NCI-H524 (cell line): ENCODE results near the gene SERPINA6.
"Not testable (repeated sequence)": the region's sequence is repeated elsewhere in the genome, so short reads cannot be mapped to it uniquely, and the experiment has no call there.

Source experiments
- DNase-seq, 2 experiments: peaks; one replicate each; lab custom pipeline; 2025; lab: John Stamatoyannopoulos, UW

The SERPINA6 gene

DNA sequence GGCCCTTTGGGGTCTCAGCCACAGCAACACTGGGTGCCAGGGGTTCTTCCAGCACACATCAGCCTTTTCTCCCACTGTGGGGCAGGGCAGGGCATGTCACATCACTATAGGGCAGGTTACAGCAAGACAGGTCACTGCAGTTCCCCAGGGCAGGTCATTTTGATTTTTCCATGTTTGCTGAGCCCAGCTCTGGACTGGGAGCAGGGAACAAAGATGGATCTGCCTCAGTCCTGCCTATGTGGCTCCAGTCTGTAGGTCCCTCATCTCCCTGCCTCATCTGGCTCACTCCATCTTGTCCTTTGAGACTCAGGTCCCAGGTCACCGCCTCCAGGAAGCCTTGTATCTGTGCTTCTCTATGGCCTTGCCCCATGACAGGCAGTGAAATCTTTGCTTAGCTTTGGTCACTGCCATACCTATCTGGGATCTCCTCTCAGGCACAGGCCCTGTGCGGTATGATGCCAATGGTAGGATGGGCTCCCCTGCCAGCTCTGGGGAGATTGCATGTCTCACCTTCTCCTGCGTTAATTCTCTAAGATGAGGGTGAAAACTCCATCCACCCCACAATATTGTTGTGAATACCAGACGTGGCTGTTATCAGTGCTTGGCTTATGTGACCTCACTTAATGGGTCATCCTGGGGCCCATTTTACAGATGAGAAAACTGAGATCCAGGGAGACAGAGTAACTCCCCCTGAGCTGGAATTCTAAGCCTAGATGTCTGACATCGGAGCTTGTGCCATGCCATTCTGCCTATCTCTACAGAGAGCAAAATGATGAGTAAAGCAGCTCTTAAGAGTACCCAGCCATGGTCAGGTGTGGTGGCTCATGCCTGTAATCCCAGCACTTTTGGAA, 1.5 kb downstream of the SERPINA6 start:
- no peak for DNase-seq

GRCh38 chr14:94320243-94320642, 2.9 kb downstream of the SERPINA6 start:
- DNase-seq = no peak

DNA sequence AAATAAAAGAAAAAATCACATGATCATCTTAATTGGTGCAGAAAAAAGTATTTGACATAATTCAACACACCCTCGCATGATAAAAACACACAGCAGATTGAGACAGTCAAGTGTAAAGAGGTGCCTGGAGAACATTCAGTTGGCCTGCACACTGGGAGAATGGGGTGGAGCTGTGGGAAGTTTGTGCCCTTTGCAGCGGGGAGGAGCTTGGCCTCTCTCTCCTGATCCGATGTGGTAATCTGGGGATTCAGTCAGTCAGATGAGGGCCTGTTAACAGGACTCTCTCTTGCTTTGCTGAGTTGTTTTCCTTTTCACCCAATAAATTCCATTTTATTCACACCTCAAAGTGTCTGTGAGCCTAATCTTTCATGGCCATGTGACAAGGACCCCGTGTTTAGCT, 5.9 kb downstream of the SERPINA6 start:
- DNase-seq = peak in 1 of 2 experiments; percentile 35

DNA sequence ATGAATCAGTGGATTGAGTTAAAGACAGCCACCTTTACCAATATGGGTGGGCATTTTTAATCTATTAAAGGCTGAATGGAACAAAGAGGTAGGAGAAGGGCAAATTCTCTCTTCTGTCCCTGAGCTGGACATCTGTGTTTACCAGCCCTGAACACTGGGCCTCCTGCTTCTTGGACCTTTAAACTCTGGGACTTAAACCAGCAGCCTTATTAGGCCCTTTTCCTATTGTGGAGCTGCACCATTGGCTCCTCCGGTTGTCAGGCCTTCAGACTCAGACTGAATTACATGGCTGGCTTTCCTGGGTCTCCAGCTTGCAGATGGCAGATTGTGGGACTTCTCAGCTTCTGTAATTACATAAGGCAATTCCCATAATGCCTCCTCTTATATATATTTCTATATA, 6.4 kb downstream of the SERPINA6 start:
- DNase-seq = peak in 1 of 2 experiments; percentile 62

DNA sequence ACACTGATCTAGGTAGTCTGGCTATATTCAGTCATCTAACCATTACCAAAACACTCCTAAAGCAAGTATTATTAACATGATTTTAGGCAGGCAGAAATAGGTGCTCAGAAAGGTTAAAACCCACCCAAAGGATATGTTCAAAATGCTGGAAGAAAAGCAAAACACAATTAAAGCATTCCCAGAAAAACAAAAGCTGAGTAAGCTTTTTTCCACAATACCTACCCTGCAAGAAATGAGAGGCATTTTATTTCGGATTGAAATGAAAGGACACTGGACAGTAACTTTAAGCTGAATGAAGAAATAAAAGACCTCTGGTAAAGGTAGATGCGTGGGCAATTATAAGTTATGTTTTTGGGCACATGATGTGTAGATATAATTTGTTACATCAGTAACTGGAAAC, 8.2 kb downstream of the SERPINA6 start:
- no peak for DNase-seq

DNA sequence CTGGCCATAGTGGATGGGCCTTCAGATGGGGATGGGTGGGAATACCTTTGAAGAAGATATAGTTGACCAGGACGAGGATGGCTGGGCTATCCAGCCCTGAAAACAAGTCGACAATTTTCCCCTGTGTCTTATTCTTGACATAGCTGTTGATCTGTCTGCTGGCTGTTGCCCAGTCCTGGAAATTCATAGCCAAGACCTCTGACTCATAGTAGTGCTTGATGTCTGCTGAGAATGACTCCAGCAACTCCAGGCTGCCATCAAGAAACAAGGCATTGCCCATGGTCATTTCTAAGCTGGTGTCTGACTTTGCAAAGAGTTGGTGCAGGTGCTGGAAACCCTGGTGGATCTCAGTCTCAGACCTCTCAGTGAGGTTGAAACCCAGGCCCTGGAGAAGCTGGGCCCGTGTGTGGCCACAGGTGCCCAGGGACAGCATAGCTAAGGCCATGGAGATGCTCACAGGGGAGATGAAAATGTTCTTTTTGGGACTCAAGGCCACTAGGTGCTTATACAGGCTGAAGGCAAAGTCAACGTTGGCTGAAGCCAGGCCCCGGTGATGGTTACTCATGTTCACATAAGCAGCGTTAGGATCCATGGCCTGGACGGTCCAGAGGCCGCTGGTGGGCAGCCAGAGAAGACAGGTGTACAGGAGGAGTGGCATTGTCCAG, 9.0 kb downstream of the SERPINA6 start:
- DNase-seq = no peak

- DNase-seq = no peak
Observed at GRCh38 chr14:94312481-94313246, 10.5 kb downstream of the SERPINA6 start.

DNA sequence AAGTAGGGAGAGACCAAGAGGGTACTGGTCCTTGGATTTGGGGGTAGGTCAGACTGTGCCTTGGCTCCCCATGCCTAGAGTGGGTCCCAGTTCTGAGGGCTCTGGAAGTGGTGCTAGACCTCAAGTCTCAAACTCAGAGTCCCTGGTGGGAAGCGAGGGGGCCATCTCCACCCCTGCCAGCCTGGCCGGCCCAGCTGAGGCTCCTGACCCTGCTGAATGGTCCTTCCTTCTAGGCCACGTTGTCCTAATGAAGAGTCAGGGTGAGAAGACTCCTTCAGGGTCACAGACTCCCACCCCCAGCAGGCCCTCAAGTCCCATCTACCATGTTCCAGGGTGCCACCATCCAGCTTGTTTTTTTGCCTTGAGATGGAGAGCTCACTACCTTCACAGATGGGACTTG, 12.9 kb downstream of the SERPINA6 start:
- no peak for DNase-seq

- no peak for DNase-seq
Observed at GRCh38 chr14:94309721-94310120, 13.4 kb downstream of the SERPINA6 start.

DNA sequence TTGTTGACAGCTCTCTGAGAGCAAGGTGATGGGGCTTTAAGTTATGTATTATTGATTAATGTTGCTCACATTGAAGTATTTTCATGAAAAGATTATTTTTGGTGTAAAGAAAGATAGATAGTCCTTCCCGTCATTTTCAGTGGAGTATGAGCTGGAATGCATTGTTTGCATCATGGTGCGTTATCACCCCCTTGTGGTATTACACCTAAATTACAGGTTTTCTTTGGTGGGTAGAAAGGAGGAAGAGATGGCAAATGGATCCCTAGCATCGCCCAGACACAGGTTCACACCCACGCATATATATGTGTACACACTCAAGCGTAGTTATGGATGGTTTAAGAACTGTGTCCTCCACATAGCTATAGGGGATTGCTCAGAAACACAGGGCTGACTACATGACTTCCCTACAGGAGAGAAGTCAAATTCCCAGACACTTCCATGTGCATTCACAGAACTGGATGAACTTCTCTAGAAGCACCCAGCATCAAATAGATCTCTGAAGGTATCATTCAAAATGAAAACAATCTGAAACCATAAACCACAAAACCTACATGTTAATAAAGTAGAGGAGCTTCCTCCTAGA, 15.6 kb downstream of the SERPINA6 start:
- peak in 1 of 2 experiments; percentile 29 for DNase-seq

DNA sequence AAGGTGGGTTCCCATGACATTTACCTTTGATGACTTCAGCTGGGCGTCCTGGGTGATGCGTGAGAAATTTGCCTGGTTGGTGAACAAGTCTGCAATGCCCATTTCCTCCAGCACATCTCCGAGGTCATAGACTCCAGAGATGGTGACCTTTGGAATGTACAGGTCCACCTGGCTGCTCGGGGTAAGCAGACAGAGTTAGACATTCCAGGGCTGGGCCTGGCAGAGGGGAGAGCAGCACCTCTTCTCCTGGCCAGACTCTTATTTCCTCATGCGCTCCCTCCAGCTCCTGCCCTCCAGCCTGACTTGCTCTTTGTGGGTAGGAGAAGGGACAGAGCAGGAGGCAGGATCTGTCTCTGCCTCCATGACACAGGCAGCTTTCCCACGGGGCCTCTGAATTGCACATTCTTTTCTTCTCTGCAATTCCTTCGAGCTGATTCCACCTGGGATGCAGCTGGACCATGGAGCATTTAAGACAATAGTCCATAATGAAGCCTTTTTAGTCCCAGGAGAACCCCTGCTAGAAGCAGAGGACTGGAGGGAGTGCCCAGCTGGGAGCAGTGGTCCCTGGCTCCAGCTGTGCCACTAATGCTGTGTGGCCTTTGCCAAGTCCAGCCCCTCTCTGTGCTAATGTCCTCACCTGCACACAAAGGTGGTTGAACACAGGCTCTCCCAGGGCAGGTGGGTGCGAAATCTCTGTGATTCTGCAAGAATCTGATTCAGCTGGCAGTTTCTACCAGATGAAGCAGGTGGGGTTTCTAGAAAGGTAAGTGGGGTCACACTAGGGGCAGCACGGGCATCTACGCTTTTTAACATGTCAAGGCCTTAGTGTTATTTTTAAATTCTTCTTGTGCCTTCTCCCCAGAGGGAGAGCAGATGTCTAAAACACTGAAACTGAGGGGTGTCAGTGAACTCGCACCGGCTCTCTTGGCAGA, 16.8 kb downstream of the SERPINA6 start:
- no peak for DNase-seq

DNA sequence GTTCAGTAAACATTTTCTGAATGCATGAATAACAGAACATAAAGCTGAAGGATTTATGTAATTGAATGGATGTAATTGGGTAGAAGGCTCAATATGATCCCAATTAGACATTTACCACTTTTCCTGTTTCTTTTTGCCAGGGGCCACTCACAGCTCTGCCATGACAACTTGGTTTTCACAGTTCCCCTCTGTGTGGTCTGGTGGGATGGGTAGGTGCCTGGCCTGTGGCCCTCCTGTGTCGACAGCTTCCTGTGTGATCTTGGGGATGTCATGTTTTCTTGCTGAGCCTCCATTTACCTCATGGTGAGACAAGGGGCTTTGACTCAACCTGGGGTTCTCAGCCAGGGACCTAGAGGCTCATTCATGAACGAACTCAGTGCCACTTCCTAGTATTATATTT, 17.5 kb downstream of the SERPINA6 start:
- DNase-seq = no peak

- DNase-seq = no peak
Observed at GRCh38 chr14:94304243-94304642, 18.9 kb downstream of the SERPINA6 start.

DNA sequence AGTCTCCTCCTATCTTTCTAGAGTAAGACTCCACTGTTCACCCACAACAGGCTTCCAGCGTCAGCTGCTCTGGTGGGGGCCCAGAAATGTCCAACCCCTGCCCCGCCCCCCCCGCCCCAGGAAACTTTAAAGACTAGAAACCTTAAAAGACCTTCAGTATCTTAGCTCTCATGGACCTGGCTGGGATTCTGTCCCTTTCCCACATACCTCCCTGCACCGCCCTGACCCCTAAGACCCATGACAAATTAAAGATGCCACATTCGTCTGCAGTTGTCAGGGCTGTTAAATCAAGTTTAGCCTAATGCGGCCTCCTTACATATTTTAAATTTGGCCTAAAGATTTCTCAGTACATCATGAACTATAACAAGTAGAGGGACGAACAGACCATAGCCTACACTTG, 20.0 kb downstream of the SERPINA6 start:
- no peak for DNase-seq

GRCh38 chr14:94298130-94298529, 25.0 kb downstream of the SERPINA6 start:
- no peak for DNase-seq

DNA sequence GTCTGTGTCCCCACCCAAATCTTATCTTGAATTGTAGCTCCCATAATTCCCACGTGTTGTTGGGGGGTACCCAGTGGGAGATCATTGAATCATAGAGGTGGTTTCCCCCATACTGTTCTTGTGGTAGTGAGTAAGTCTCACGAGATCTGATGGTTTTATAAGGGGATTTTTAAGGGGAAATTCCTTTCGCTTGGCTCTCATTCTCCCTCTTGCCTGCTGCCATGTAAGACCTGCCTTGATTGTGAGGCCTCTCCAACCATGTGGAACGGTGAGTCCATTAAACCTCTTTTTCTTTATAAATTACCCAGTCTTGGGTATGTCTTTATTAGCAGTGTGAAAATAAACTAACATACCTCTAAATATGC, 27.0 kb downstream of the SERPINA6 start:
- DNase-seq = not testable (repeated sequence)

DNA sequence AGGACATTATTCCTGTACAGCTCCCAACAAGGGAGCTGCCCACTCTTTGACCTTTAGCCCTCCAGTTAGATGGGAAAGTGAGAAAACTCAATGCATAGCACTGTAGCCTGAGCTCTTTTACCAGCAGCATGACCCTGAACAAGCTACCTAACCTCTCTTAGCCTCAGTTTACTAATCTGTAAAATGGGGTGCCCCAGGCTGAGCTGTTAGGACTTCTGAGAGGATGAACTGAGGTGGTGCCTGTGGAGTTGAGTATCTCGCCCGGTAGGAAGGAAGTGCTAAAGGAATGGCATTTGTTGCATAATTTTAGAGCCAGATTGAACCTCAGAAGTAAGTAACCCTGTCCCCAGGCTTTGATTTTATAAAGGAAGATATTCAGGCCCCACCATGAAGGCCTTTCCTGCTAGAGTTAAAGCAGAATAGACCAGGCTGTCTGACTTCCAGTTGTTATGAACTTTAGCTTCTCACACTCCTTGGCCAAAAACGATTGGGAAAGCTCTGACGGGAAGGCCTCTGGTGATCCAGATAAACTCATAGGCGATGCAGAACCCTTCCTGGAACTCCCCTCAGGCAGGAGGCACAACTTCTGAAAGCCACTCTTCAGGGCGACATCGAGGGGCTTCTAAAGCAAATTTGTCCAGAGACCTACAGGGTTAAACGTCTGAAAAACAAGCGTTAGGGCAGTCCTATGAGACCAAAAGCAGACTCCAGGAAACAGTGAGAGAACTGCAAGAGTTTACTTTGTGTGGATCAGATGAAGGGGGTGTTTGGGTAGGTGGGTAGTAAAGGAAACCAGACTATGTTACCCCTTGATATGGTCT, 27.6 kb downstream of the SERPINA6 start:
- no peak for DNase-seq

DNA sequence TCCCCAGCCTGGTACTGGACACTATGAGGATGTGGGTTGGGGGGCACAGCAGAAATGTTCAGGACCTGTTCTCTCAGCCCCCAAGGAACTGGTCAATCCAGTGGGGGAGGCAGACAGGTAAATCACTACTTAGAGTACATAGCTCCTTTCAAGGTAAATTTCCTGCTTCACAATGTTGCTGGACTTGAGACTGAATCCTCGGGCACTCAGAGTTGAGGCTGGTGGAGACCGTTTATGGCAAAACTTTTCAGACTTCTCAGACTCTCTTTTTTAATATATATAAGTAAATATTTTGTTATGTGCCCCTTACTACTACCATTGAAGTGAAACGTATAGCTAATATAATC, 29.6 kb downstream of the SERPINA6 start:
- DNase-seq = no peak

DNA sequence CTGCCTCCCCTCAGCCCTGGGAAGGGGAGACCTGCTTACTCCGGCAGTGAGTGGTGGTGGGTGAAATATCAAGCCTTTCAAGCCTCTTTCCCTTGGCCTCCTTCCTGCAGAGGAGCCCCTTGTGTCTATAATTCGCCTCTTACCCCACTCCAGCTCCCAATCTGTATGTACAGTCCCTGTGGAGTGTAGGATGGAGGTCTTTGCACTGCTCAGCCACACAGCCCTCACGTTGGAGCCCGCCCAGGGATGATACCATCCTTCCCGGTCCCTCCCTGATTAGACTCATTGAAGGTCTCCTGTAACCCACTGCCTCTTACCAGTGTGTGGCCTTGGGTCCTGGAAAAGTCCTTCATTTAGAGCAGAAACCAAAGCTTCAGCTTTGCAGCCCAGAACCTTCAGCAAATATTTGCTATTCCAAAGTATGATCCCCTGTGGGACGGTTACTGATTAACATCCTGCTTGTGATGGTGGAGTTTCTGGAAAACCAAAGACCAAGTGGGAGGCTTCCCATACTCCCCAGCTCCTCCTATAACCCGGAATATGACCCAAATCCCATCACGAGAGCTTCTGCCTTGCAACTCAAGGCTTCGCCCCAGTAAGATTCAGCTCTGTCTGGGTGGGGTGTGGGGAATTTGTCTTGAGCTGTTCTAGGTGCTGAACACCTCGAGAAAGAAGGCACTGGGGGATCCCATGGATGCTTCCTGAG, 30.1 kb downstream of the SERPINA6 start, which contains the start of gene SERPINA10:
TSS of gene SERPINA10 (minus strand) at position 397 of the 706 bp plus-strand sequence. CDS start 2,675 bp downstream, outside the sequence.
- DNase-seq = no peak

GRCh38 chr14:94292526-94292871, 30.6 kb downstream of the SERPINA6 start:
- no peak for DNase-seq
